Liver (tissue), 9 donors: Measurements from ENCODE around the gene SGMS1. TPM values are rescaled to one million over a fixed set of nuclear protein-coding genes. Genes with fewer than 3 reads are reported as not detected.

Source experiments
- DNase-seq: peaks from one replicate; pipeline ENCODE4 v3.0.0-alpha.2; 2017; ENCODE audit warnings: low spot score
- H3K27ac ChIP-seq, 2 donors: one replicate each; pipeline ENCODE4 v1.7.0; 2013; ENCODE audit warnings: inconsistent platforms in 2 of 2, low read length in 2 of 2, control low read depth in 1 of 2, low read depth in 1 of 2, mild to moderate bottlenecking in 1 of 2
- H3K27me3 ChIP-seq, 4 donors: one replicate each; pipeline versions ENCODE4 v1.6.1 to v1.7.0; 2013; ENCODE audit warnings: low read length in 3 of 4, inconsistent platforms in 1 of 4, mild to moderate bottlenecking in 1 of 4, moderate library complexity in 1 of 4; ENCODE audit not compliant: control insufficient read depth in 4 of 4, insufficient read depth in 4 of 4
- H3K36me3 ChIP-seq, 4 donors: one replicate each; pipeline versions ENCODE4 v1.6.1 to v1.7.0; 2013; ENCODE audit warnings: low read length in 3 of 4, mild to moderate bottlenecking in 3 of 4, low read depth in 1 of 4, moderate library complexity in 1 of 4; ENCODE audit not compliant: control insufficient read depth in 4 of 4, insufficient read depth in 3 of 4
- H3K4me1 ChIP-seq, 4 donors: one replicate each; pipeline versions ENCODE4 v1.6.1 to v1.7.0; 2013; ENCODE audit warnings: low read length in 3 of 4, mild to moderate bottlenecking in 3 of 4, moderate library complexity in 1 of 4; ENCODE audit not compliant: control insufficient read depth in 4 of 4, insufficient read depth in 4 of 4
- H3K4me3 ChIP-seq, 3 donors: one replicate each; pipeline versions ENCODE4 v1.6.1 to v1.7.0; 2013; ENCODE audit warnings: low read length in 3 of 3, control low read depth in 1 of 3, low read depth in 1 of 3, mild to moderate bottlenecking in 1 of 3
- H3K9ac ChIP-seq, 2 donors: one replicate each; pipeline ENCODE4 v1.7.0; 2013; ENCODE audit warnings: low read length in 2 of 2, mild to moderate bottlenecking in 2 of 2, moderate library complexity in 2 of 2, control low read depth in 1 of 2, low read depth in 1 of 2
- H3K9me3 ChIP-seq, 4 donors: one replicate each; pipeline versions ENCODE4 v1.6.1 to v1.7.0; 2013; ENCODE audit warnings: low read length in 3 of 4; ENCODE audit not compliant: control insufficient read depth in 4 of 4
- EGR1 ChIP-seq, 2 donors: IDR thresholded peaks; 2 replicates each; pipeline ENCODE4 v1.6.1; 2016 to 2018; ENCODE audit warnings: antibody characterized with exemption in 2 of 2, low read depth in 2 of 2
- FOXA1 ChIP-seq: IDR thresholded peaks from 2 replicates; pipeline ENCODE4 v1.6.1; 2016; ENCODE audit warnings: antibody characterized with exemption
- FOXA2 ChIP-seq: IDR thresholded peaks from 2 replicates; pipeline ENCODE4 v1.6.1; 2016; ENCODE audit warnings: antibody characterized with exemption
- HNF4A ChIP-seq, 2 donors: conservative IDR thresholded peaks; 2 replicates each; pipeline ENCODE4 v1.6.1; 2016; ENCODE audit warnings: antibody characterized with exemption in 2 of 2, mild to moderate bottlenecking in 2 of 2
- HNF4G ChIP-seq: IDR thresholded peaks from 2 replicates; pipeline ENCODE4 v1.6.1; 2016; ENCODE audit warnings: antibody characterized with exemption
- JUND ChIP-seq, 2 donors: IDR thresholded peaks; 2 replicates each; pipeline ENCODE4 v1.6.1; 2016; ENCODE audit warnings: antibody characterized with exemption in 2 of 2
- MAX ChIP-seq: IDR thresholded peaks from 2 replicates; pipeline ENCODE4 v1.6.1; 2016; ENCODE audit warnings: antibody characterized with exemption
- NR2F2 ChIP-seq: IDR thresholded peaks from 2 replicates; pipeline ENCODE4 v1.6.1; 2016; ENCODE audit warnings: antibody characterized with exemption
- RAD21 ChIP-seq, 2 donors: IDR thresholded peaks; 2 replicates each; pipeline ENCODE4 v1.6.1; 2016; ENCODE audit warnings: antibody characterized with exemption in 2 of 2, mild to moderate bottlenecking in 2 of 2
- RXRA ChIP-seq, 2 donors: IDR thresholded peaks; 2 replicates each; pipeline ENCODE4 v1.6.1; 2017 to 2018; ENCODE audit warnings: antibody characterized with exemption in 2 of 2, mild to moderate bottlenecking in 1 of 2
- SP1 ChIP-seq: IDR thresholded peaks from 2 replicates; pipeline ENCODE4 v1.6.1; 2018; ENCODE audit warnings: antibody characterized with exemption, mild to moderate bottlenecking
- TAF1 ChIP-seq: conservative IDR thresholded peaks from 2 replicates; pipeline ENCODE4 v1.6.1; 2016; ENCODE audit warnings: antibody characterized with exemption, mild to moderate bottlenecking
- YY1 ChIP-seq: IDR thresholded peaks from 2 replicates; pipeline ENCODE4 v1.6.1; 2016; ENCODE audit warnings: antibody characterized with exemption, mild to moderate bottlenecking
- WGBS: extraction: QIAGEN DNeasy Blood & Tissue Kit; methylation state at CpG from one replicate; pipeline ENCODE4 v1.1.7; 2013; 5-methylcytosine and 5-hydroxymethylcytosine counted together
- polyA plus RNA-seq, 2 donors: library from polyadenylated mRNA; stranded (reverse) in 1 of 2; unstranded in 1 of 2; fragments of 200-250 nt in 1 of 2; fragments of >200 nt in 1 of 2; fragmentation: Nextera tagmentation in 1 of 2; extraction: Ambion mirVana in 1 of 2; gene quantifications; one replicate each; pipeline versions ENCODE4 v1.2.1 to v1.2.3, GENCODE V29; 2013 to 2015
- total RNA-seq, 2 donors: library from RNA; depleted of rRNA; stranded (reverse); fragments of >200 nt; gene quantifications; one replicate each; pipeline ENCODE4 v1.2.3, GENCODE V29; 2014
- TF ChIP-seq, protein P1 (sequence below): IDR thresholded peaks from 2 replicates; pipeline ENCODE4 v1.6.1; 2016; ENCODE audit warnings: antibody characterized with exemption
- TF ChIP-seq, protein P2 (sequence below): IDR thresholded peaks from 2 replicates; pipeline ENCODE4 v1.6.1; 2016; ENCODE audit warnings: antibody characterized with exemption, mild to moderate bottlenecking
- TF ChIP-seq, protein P3 (sequence below): IDR thresholded peaks from 2 replicates; pipeline ENCODE4 v1.6.1; 2016; ENCODE audit warnings: antibody characterized with exemption
- donor health status: healthy.
- donor health status: healthy.
- donor health status: healthy.
- donor health status: healthy.
- donor health status: healthy.

The SGMS1 gene
- total and polyA plus RNA-seq, 4 donors = 6.8 to 98.2 (median 21.1) TPM

DNA sequence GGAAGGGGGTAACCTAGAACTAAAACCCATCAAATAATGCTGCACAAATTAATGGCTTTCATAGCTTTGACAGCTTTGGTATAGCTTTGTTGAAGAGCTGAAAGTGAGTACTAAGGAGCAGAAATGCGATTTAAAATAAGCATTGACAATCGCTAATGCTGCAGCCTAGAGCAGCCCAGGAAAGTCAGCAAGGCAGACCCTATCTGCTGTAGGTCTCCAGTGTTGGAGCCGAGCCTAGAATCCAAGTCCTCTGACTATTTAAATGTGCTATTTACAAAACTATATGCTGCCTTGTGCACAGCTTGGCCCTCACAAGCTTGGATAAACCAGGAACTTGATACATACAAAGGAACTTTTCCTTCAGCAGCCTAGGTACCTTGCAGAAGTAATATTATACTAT, 307.6 kb downstream of the SGMS1 start:
- Histone ChIP-seq H3K4me3 (no peak overlapping the region), H3K9ac (no peak overlapping the region), H3K4me1 (no peaks in the 10 kb centered on the region), H3K36me3 (peaks cover 0 to 4% (median 2%) of the 10 kb centered on the region in 4 donors), H3K9me3 (no peaks in the 10 kb centered on the region), H3K27me3 (no peaks in the 10 kb centered on the region), H3K27ac (no peak overlapping the region)
- no peak for TF ChIP-seq FOXA1
- TF ChIP-seq, protein P1, sequence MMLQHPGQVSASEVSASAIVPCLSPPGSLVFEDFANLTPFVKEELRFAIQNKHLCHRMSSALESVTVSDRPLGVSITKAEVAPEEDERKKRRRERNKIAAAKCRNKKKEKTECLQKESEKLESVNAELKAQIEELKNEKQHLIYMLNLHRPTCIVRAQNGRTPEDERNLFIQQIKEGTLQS = no peak
- no peak for TF ChIP-seq RXRA (IDR thresholded peaks at IDR 0.05)
- TF ChIP-seq TAF1 = no peak
- TF ChIP-seq, protein P2, sequence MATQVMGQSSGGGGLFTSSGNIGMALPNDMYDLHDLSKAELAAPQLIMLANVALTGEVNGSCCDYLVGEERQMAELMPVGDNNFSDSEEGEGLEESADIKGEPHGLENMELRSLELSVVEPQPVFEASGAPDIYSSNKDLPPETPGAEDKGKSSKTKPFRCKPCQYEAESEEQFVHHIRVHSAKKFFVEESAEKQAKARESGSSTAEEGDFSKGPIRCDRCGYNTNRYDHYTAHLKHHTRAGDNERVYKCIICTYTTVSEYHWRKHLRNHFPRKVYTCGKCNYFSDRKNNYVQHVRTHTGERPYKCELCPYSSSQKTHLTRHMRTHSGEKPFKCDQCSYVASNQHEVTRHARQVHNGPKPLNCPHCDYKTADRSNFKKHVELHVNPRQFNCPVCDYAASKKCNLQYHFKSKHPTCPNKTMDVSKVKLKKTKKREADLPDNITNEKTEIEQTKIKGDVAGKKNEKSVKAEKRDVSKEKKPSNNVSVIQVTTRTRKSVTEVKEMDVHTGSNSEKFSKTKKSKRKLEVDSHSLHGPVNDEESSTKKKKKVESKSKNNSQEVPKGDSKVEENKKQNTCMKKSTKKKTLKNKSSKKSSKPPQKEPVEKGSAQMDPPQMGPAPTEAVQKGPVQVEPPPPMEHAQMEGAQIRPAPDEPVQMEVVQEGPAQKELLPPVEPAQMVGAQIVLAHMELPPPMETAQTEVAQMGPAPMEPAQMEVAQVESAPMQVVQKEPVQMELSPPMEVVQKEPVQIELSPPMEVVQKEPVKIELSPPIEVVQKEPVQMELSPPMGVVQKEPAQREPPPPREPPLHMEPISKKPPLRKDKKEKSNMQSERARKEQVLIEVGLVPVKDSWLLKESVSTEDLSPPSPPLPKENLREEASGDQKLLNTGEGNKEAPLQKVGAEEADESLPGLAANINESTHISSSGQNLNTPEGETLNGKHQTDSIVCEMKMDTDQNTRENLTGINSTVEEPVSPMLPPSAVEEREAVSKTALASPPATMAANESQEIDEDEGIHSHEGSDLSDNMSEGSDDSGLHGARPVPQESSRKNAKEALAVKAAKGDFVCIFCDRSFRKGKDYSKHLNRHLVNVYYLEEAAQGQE = no peak
- TF ChIP-seq, protein P3, sequence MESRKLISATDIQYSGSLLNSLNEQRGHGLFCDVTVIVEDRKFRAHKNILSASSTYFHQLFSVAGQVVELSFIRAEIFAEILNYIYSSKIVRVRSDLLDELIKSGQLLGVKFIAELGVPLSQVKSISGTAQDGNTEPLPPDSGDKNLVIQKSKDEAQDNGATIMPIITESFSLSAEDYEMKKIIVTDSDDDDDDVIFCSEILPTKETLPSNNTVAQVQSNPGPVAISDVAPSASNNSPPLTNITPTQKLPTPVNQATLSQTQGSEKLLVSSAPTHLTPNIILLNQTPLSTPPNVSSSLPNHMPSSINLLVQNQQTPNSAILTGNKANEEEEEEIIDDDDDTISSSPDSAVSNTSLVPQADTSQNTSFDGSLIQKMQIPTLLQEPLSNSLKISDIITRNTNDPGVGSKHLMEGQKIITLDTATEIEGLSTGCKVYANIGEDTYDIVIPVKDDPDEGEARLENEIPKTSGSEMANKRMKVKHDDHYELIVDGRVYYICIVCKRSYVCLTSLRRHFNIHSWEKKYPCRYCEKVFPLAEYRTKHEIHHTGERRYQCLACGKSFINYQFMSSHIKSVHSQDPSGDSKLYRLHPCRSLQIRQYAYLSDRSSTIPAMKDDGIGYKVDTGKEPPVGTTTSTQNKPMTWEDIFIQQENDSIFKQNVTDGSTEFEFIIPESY = no peak
- no peak for TF ChIP-seq EGR1 (IDR thresholded peaks at IDR 0.05; ENCODE audit: low read depth in 2 of 2)
- TF ChIP-seq YY1 = no peak
- TF ChIP-seq FOXA2 = no peak
- no peak for TF ChIP-seq RAD21 (IDR thresholded peaks at IDR 0.05)
- TF ChIP-seq MAX = no peak
- TF ChIP-seq HNF4A (conservative IDR thresholded peaks at IDR 0.05) = no peak
- no peak for TF ChIP-seq JUND (IDR thresholded peaks at IDR 0.05)
- no peak for TF ChIP-seq SP1
- no peak for TF ChIP-seq HNF4G
- 87% methylated on average over 3 of the region's 3 CpGs for WGBS
- DNase-seq = no peak

DNA sequence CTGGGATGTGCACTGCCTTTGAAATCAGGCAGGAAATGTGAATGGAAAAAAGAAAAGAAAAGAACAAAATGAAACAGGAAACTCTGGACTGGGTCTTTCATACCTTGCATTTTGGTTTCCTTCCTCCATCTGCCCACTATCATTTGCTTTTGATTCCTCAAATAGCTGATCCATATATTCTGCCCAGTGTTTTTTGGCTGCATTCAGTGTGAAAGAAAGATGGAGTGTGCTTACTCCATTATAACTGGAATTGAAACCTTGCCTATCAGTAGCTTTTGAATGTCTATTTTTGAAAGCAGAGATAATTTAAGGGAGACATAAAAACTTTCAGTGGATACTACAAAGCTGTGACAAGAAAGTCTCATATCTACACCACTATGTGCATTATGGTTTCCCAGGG, 308.3 kb downstream of the SGMS1 start:
- TF ChIP-seq HNF4G (no peak), FOXA2 (no peak), NR2F2 (no peak), TAF1 (no peak), RXRA (IDR thresholded peaks at IDR 0.05) (no peak), YY1 (no peak), FOXA1 (no peak), JUND (IDR thresholded peaks at IDR 0.05) (no peak), RAD21 (IDR thresholded peaks at IDR 0.05) (no peak), HNF4A (conservative IDR thresholded peaks at IDR 0.05) (no peak)
- TF ChIP-seq, protein P2 = no peak
- Histone ChIP-seq H3K36me3 (peaks cover 0 to 10% (median 3%) of the 10 kb centered on the region in 4 donors), H3K4me3 (no peak overlapping the region), H3K4me1 (no peaks in the 10 kb centered on the region), H3K9me3 (no peaks in the 10 kb centered on the region), H3K27ac (no peak overlapping the region), H3K9ac (no peak overlapping the region), H3K27me3 (no peaks in the 10 kb centered on the region)
- no peak for DNase-seq
